Mucosa of gallbladder (tissue), 1 donor: ENCODE data around the gene S100A7. TPM values are rescaled to one million over a fixed set of nuclear protein-coding genes. Genes with fewer than 3 reads are reported as not detected.

Experiments
- DNase-seq: peaks from one replicate; pipeline ENCODE4 v3.0.0-alpha.2; 2020; ENCODE audit warnings: low spot score
- total RNA-seq: library from RNA; stranded (reverse); gene quantifications from one replicate; pipeline ENCODE4 v1.2.1, GENCODE V29; 2021
- donor health status: DM: no; HTN: no; CAD: no.

The S100A7 gene
- total RNA-seq: not detected

GRCh38 chr1:153460551-153460950 is at the start of gene S100A7:
Gene S100A7 (minus strand): TSS chr1:153460651. CDS start chr1:153459013, 1,638 bp downstream.
- DNase-seq: no peak

- no peak for DNase-seq
Measured at GRCh38 chr1:153509729-153510354, 49.4 kb upstream of the S100A7 start.

- DNase-seq: no peak
Measured at GRCh38 chr1:153509036-153509435, 48.6 kb upstream of the S100A7 start.

GRCh38 chr1:153507926-153508583 is 47.6 kb upstream of the S100A7 start:
- DNase-seq: no peak

- DNase-seq: peak; percentile 87
Measured at GRCh38 chr1:153506831-153507413, 46.5 kb upstream of the S100A7 start.

- DNase-seq: no peak
Measured at GRCh38 chr1:153506386-153506785, 45.9 kb upstream of the S100A7 start.

- DNase-seq: no peak
Measured at GRCh38 chr1:153505576-153505975, 45.1 kb upstream of the S100A7 start.

GRCh38 chr1:153503766-153504165 is 43.3 kb upstream of the S100A7 start:
- DNase-seq: no peak

GRCh38 chr1:153498746-153499145 is 38.3 kb upstream of the S100A7 start:
- DNase-seq: no peak

GRCh38 chr1:153495536-153495935 is 35.1 kb upstream of the S100A7 start:
- DNase-seq: no peak

- DNase-seq: peak; percentile 38
Measured at GRCh38 chr1:153494976-153495535, 34.6 kb upstream of the S100A7 start.

- no peak for DNase-seq
Measured at GRCh38 chr1:153493343-153493960, 33.0 kb upstream of the S100A7 start.

GRCh38 chr1:153490272-153491051 is 30.0 kb upstream of the S100A7 start:
- DNase-seq: peak; percentile 32

GRCh38 chr1:153488731-153489130 is 28.3 kb upstream of the S100A7 start:
- no peak for DNase-seq

GRCh38 chr1:153487707-153488106 is 27.3 kb upstream of the S100A7 start:
- no peak for DNase-seq

- DNase-seq: no peak
Measured at GRCh38 chr1:153485863-153486262, 25.4 kb upstream of the S100A7 start.

- DNase-seq: no peak
Measured at GRCh38 chr1:153483776-153484175, 23.3 kb upstream of the S100A7 start.

GRCh38 chr1:153481124-153481523 is 20.7 kb upstream of the S100A7 start:
- no peak for DNase-seq

- no peak for DNase-seq
Measured at GRCh38 chr1:153478692-153479618, 18.5 kb upstream of the S100A7 start.

GRCh38 chr1:153478047-153478691 is 17.7 kb upstream of the S100A7 start:
- no peak for DNase-seq
